ENCODE data around the gene LINC00237.

Gene LINC00237

GRCh38 chr20:21106171-21107017 is at the start of gene LINC00237:
LINC00237 (minus strand) TSS chr20:21106358.
- no peak for DNase-seq

DNA sequence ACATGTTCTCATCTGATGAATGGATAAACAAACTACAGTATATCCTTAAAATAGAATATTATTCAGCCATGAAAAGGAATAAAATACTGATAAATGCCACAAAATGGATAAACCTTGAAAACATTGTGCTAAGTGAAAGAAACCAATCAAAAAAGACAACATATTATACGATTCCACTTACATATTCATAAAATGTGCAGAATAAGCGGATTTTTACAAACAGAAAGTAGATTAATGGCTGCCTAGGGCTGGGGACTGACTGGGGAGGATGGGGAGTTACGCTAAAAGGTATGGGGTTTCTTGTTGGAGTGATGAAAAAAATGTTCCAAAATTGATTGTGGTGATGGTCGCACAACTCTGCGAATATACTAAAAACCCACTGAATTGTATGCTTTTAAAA is 49.1 kb upstream of the LINC00237 start:
- no peak for DNase-seq

DNA sequence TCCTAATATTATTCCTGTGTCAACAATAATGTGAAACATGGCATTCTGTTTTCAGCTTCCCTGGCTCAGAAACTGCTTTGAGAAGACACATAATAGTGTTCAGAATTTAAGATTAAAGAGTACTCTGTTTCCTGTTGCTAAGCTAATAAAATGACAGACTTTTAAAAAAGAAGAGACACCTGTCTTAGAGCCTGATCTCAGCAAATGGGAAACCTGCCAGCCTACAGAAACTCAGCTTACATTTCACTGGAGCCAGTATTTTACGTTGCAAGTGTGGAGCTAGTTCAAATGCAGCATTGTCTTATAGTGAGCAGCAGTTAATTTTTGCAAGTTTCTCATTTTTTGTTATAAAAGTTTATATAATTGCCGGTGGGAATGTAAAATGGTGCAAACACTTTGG is 48.5 kb upstream of the LINC00237 start:
- no peak for DNase-seq

DNA sequence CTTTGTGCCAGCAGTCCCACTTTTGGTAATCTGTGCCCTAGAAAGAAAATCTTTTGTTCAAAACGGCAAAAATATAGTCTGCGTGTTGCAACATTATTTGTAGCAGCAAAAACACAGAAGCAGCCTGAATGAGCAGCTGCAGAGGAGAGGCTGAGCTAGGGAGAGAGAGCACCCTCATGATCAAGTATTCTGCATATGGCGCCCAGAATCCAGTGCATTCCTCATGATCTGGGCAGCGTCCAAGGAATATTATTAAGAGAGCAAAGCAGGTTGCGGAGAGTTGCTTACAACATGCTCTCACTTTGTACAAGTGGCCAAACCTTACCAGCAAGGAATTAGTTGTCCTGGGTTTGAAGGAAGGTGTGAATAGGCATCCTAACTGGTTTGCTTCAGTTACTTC is 45.6 kb upstream of the LINC00237 start:
- DNase-seq, result peak in 2 of 56 donors; percentile 14 to 21

DNA sequence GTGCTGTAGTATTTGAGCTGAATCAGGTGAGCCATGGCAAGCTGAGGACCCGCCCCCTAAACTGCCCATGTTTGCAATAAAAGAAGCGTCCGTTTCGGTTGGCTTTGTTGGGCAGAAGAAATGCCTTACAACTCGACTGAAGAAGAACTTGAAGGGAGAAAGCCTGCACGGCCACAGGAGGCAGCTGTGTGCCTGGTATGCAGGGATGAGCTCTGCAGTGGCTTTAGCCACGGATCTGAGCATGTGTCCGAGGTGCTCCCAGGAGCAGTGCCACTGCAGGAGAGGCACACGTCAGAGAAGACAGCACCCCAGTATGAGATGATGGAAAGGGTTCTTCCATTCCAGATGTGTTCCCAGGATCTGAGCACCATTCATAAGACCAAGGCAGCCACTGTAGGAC is 43.2 kb upstream of the LINC00237 start:
- no peak for DNase-seq

GRCh38 chr20:21147593-21147992 is 41.4 kb upstream of the LINC00237 start:
- no peak for DNase-seq

GRCh38 chr20:21146215-21146614 is 40.1 kb upstream of the LINC00237 start:
- no peak for DNase-seq

GRCh38 chr20:21145424-21145823 is 39.3 kb upstream of the LINC00237 start:
- no peak for DNase-seq

GRCh38 chr20:21143194-21143890 is 37.2 kb upstream of the LINC00237 start:
- DNase-seq, result no peak

DNA sequence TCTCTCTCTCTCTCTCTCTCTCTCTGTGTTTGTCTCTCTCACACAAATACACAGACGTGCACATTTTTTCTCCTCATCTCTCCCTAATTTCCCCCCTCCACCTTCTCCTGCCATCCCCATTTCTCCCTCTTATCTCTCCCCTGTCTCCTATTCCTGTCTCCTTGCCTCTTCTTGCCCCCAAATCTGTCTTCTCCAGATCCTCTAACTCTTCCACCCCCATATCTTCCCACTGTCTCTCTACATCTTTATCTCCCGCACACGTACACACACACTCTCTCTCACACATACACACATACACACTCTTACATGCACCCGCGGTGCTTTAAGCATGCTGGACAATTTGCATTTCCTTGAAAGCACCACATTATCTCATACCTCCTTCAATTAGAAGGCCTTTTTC is 35.7 kb upstream of the LINC00237 start:
- no peak for DNase-seq

GRCh38 chr20:21139881-21140566 is 33.9 kb upstream of the LINC00237 start:
- DNase-seq, result no peak

- DNase-seq, result no peak
Observed at GRCh38 chr20:21137078-21137477, 30.9 kb upstream of the LINC00237 start.

GRCh38 chr20:21136015-21136732 is 30.0 kb upstream of the LINC00237 start:
- no peak for DNase-seq

DNA sequence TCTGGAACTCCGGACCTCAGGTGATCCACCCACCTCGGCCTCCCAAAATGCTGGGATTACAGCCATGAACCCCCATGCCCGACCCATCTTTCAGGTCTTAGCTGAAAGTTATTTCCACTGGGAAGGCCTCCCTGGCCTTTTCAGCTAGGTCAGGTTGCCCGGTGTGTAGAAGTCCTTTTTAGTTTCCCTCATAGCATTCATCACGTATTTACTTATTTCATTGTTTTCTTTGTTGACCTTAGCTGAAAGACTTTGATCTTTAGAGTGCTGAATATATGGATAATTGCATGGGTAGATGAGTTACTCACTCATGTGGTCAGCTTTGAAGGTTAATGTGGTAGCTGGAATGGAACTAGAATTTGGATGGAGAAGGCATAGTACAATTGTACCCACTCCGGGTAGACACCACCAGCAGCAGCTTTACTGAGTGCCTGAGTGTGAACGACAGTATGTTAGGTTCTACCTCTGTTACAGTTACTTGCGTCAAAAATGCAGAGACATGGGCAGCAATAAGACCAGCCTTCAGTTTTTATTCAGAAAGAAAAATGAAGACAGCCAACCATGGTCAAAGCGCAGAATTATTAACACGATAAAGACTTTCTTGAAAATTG is 28.8 kb upstream of the LINC00237 start:
- no peak for DNase-seq

- no peak for DNase-seq
Observed at GRCh38 chr20:21133917-21134622, 27.9 kb upstream of the LINC00237 start.

- DNase-seq, result no peak
Observed at GRCh38 chr20:21133404-21133803, 27.2 kb upstream of the LINC00237 start.

GRCh38 chr20:21129861-21130260 is 23.7 kb upstream of the LINC00237 start:
- no peak for DNase-seq

DNA sequence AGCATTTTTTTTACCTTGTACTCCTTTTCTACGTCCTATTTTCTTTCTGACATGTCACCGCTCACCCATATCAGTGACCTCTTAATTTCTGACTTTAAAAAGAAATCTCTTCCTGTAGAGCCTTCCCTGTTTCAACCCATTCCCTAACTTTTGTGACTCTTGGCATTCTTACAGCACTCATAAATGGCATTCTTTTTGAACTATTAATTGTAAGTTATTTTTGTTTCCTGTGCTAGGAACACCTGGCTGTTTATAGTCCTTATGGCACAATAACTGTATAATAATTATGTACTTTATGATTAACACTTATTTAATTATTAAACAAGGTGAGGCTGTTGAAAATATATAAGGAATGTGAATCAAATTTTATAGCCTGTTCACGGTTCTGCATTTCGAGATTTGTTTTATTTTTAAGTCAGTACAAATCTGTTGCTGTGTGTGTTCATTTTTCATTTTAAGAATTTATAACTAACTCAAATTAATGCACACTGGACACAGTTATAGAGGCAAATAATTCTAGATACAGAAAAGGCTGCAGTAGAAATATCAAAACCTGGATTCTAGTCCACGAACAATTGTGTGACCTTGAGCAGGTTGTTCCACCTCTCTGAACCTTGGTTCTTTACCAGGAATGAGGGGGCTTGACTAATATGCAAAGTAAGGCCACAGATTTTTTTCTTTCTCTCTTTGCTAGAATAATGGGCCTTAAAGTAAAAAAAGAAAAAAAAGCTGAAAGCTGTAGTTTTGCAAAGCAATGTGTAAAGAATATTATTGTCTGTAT is 21.2 kb upstream of the LINC00237 start:
- DNase-seq, result no peak

DNA sequence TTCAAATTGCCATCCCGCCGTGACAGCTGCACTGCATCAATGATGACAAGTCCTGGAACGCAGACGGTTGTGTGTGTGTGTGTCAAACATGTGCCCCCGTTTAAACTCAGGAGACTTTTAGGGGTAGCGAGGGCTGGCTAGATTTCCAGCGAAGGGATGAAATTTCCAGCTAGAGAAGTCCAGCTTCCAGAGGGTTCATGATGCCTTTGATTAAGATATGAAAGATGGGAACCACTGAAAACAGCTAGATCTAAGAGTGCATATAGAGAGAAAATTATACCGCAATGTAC is 20.4 kb upstream of the LINC00237 start:
- DNase-seq, result peak in 7 of 56 donors; percentile 9 to 63 (median 40)
